HG03469 (cell line): ENCODE measurements around the gene SLC4A9.
"Not testable (repeated sequence)": the region's sequence is repeated elsewhere in the genome, so short reads cannot be mapped to it uniquely, and the experiment has no call there.

Source experiments
- ATAC-seq: cut with Tn5 transposase; IDR thresholded peaks from one replicate; pipeline ENCODE4 v1.9.1; 2021; ENCODE audit warnings: mild to moderate bottlenecking, moderate library complexity, moderate number of reproducible peaks; ENCODE audit not compliant: unreplicated experiment

SLC4A9 gene

GRCh38 chr5:140338908-140339307, 21.1 kb upstream of the SLC4A9 start:
- no peak for ATAC-seq

GRCh38 chr5:140339636-140340035, 20.4 kb upstream of the SLC4A9 start:
- no peak for ATAC-seq

- no peak for ATAC-seq
Measured at GRCh38 chr5:140340605-140341121, 19.3 kb upstream of the SLC4A9 start.

GRCh38 chr5:140341591-140341990, 18.4 kb upstream of the SLC4A9 start:
- no peak for ATAC-seq

GRCh38 chr5:140342287-140342686, 17.7 kb upstream of the SLC4A9 start:
- ATAC-seq, result no peak

GRCh38 chr5:140342896-140343295, 17.1 kb upstream of the SLC4A9 start:
- no peak for ATAC-seq

GRCh38 chr5:140343849-140344248, 16.1 kb upstream of the SLC4A9 start:
- not testable (repeated sequence) for ATAC-seq

- no peak for ATAC-seq
Measured at GRCh38 chr5:140344683-140345423, 15.1 kb upstream of the SLC4A9 start.

- ATAC-seq, result no peak
Measured at GRCh38 chr5:140345919-140346347, 14.1 kb upstream of the SLC4A9 start.

GRCh38 chr5:140346348-140347221, 13.4 kb upstream of the SLC4A9 start, which contains the start of gene HBEGF:
Gene HBEGF, minus strand, starts transcription at chr5:140346603. Its CDS starts 275 bp downstream, at chr5:140346328.
- ATAC-seq, result peak; percentile 55

GRCh38 chr5:140347360-140347759, 12.6 kb upstream of the SLC4A9 start:
- no peak for ATAC-seq

GRCh38 chr5:140348104-140348503, 11.9 kb upstream of the SLC4A9 start:
- no peak for ATAC-seq

GRCh38 chr5:140349244-140349643, 10.8 kb upstream of the SLC4A9 start:
- no peak for ATAC-seq

- peak; percentile 58 for ATAC-seq
Measured at GRCh38 chr5:140351609-140352334, 8.2 kb upstream of the SLC4A9 start.

GRCh38 chr5:140355546-140355945, 4.4 kb upstream of the SLC4A9 start:
- no peak for ATAC-seq

GRCh38 chr5:140356853-140357725, 2.9 kb upstream of the SLC4A9 start:
- ATAC-seq, result no peak

- peak; percentile 93 for ATAC-seq
Measured at GRCh38 chr5:140357726-140358093, 2.3 kb upstream of the SLC4A9 start.

- no peak for ATAC-seq
Measured at GRCh38 chr5:140358738-140359310, 1.2 kb upstream of the SLC4A9 start.

- no peak for ATAC-seq
Measured at GRCh38 chr5:140360681-140361479, 886 bp downstream of the SLC4A9 start.
